HL-60 (cell line): ENCODE data around the gene GFRA4.

Experiments used
- DNase-seq, 2 experiments: peaks; one replicate each; pipeline ENCODE4 v3.0.0-alpha.2; 2010 to 2020; ENCODE audit warnings: low read depth in 1 of 2, low spot score in 1 of 2
- H3K27ac ChIP-seq: fragments of 250-450 bp; sonication (Bioruptor Pico); replicated peaks from 2 replicates; pipeline ENCODE4 v1.5.1; 2020; ENCODE audit warnings: mild to moderate bottlenecking, moderate library complexity
- H3K27me3 ChIP-seq: fragments of 250-450 bp; sonication (Bioruptor Pico); 2 replicates; pipeline ENCODE4 v1.5.1; 2021; ENCODE audit warnings: mild to moderate bottlenecking, moderate library complexity; ENCODE audit not compliant: insufficient read depth, poor library complexity, severe bottlenecking
- H3K4me3 ChIP-seq: replicated peaks from 2 replicates; pipeline ENCODE4 v1.5.1; 2011; ENCODE audit warnings: mild to moderate bottlenecking, control low read depth, low read length; ENCODE audit not compliant: insufficient read depth
- CTCF ChIP-seq: IDR thresholded peaks from one replicate; pipeline ENCODE4 v1.5.1; 2011; ENCODE audit warnings: low read length, control low read depth, inconsistent platforms; ENCODE audit not compliant: insufficient read depth
- GABPA ChIP-seq: IDR thresholded peaks from 2 replicates; pipeline ENCODE4 v1.6.1; 2012; ENCODE audit warnings: low read depth
- POLR2AphosphoS5 ChIP-seq: IDR thresholded peaks from 2 replicates; pipeline ENCODE4 v1.6.1; 2012; ENCODE audit warnings: low read depth
- REST ChIP-seq: IDR thresholded peaks from 2 replicates; pipeline ENCODE4 v1.6.1; 2012; ENCODE audit warnings: low read depth; ENCODE audit not compliant: insufficient replicate concordance
- SPI1 ChIP-seq: IDR thresholded peaks from 2 replicates; pipeline ENCODE4 v1.6.1; 2012; ENCODE audit warnings: low read depth, mild to moderate bottlenecking, borderline replicate concordance

GFRA4 gene

GRCh38 chr20:3672547-3673171 is 9.5 kb upstream of the GFRA4 start:
- no peak overlapping the region for H3K27ac ChIP-seq
- peak overlapping the region; percentile 25 for H3K4me3 ChIP-seq
- peak in 1 of 2 experiments; percentile 22 for DNase-seq
- TF ChIP-seq POLR2AphosphoS5 (no peak), SPI1 (peak; percentile 25; the same call in 1 of the 2 replicates), CTCF (no peak), GABPA (no peak), REST (no peak)
- H3K27me3 ChIP-seq, result peaks cover 62% of the 10 kb centered on the region

- no peak for DNase-seq
- no peak overlapping the region for H3K27ac ChIP-seq
- TF ChIP-seq GABPA (no peak), CTCF (no peak), POLR2AphosphoS5 (no peak), REST (no peak), SPI1 (no peak)
- peaks cover 61% of the 10 kb centered on the region for H3K27me3 ChIP-seq
- H3K4me3 ChIP-seq, result no peak overlapping the region
These were observed 8.9 kb upstream of the GFRA4 start for GRCh38 chr20:3671986-3672546.

- no peak for TF ChIP-seq CTCF
- Histone ChIP-seq H3K4me3 (no peak overlapping the region), H3K27me3 (peaks cover 55% of the 10 kb centered on the region), H3K27ac (no peak overlapping the region)
- DNase-seq, result no peak
These were observed 7.7 kb upstream of the GFRA4 start for GRCh38 chr20:3670945-3671344.

GRCh38 chr20:3670511-3670910 is 7.3 kb upstream of the GFRA4 start:
- no peak overlapping the region for H3K4me3 ChIP-seq
- H3K27ac ChIP-seq, result no peak overlapping the region
- no peak for DNase-seq
- peaks cover 51% of the 10 kb centered on the region for H3K27me3 ChIP-seq
- TF ChIP-seq POLR2AphosphoS5 (no peak), SPI1 (no peak), CTCF (no peak), GABPA (no peak), REST (no peak)
